Endothelial cell (in vitro differentiated cells): ENCODE results near the gene SLC25A5. TPM values are rescaled to one million over a fixed set of nuclear protein-coding genes. Genes with fewer than 3 reads are reported as not detected.

Source experiments
- DNase-seq: peaks from one replicate; pipeline ENCODE4 v3.0.0; 2021; ENCODE audit warnings: low spot score
- H3K27ac Mint-ChIP-seq: one replicate; pipeline ENCODE4 v1.8.0; 2021; ENCODE audit warnings: mixed read lengths, inconsistent platforms; ENCODE audit not compliant: unreplicated experiment
- H3K27me3 Mint-ChIP-seq: one replicate; pipeline ENCODE4 v1.8.0; 2021; ENCODE audit warnings: mild to moderate bottlenecking, moderate library complexity, mixed read lengths, inconsistent platforms; ENCODE audit not compliant: unreplicated experiment
- H3K36me3 Mint-ChIP-seq: one replicate; pipeline ENCODE4 v1.8.0; 2021; ENCODE audit warnings: mild to moderate bottlenecking, low read depth, mixed read lengths, inconsistent platforms; ENCODE audit not compliant: unreplicated experiment
- H3K4me1 Mint-ChIP-seq: one replicate; pipeline ENCODE4 v1.8.0; 2021; ENCODE audit warnings: mild to moderate bottlenecking, mixed read lengths, inconsistent platforms; ENCODE audit not compliant: unreplicated experiment
- H3K4me3 Mint-ChIP-seq: one replicate; pipeline ENCODE4 v1.8.0; 2021; ENCODE audit warnings: mild to moderate bottlenecking, mixed read lengths, inconsistent platforms; ENCODE audit not compliant: unreplicated experiment
- H3K9me3 Mint-ChIP-seq: one replicate; pipeline ENCODE4 v1.8.0; 2021; ENCODE audit warnings: mixed read lengths, inconsistent platforms; ENCODE audit not compliant: unreplicated experiment
- CTCF ChIP-seq: fragments of 200-600 bp; sonication (generic); IDR thresholded peaks from one replicate; pipeline ENCODE4 v1.5.0; 2021; ENCODE audit warnings: antibody characterized with exemption; ENCODE audit not compliant: unreplicated experiment
- total RNA-seq: library from RNA; stranded (reverse); fragmentation: NEBNext Ultra II Directional; extraction: Animal tissue kit (Norgen Biotek cat#: 25700); gene quantifications from one replicate; pipeline ENCODE4 v1.2.1, GENCODE V29; 2021; ENCODE audit not compliant: unreplicated experiment

SLC25A5 gene
- total RNA-seq, 1 donor from 2014 or later: 305 TPM

- no peak for DNase-seq
- TF ChIP-seq CTCF: no peak
- no peaks in the 10 kb centered on the region for H3K9me3 Mint-ChIP-seq
- no peak overlapping the region for H3K27ac Mint-ChIP-seq
- H3K36me3 Mint-ChIP-seq: no peaks in the 10 kb centered on the region
- no peaks in the 10 kb centered on the region for H3K4me1 Mint-ChIP-seq
- no peak overlapping the region for H3K4me3 Mint-ChIP-seq
- no peaks in the 10 kb centered on the region for H3K27me3 Mint-ChIP-seq
These were observed 26.0 kb upstream of the SLC25A5 start for GRCh38 chrX:119442286-119442685.

GRCh38 chrX:119453202-119453601 lies 15.0 kb upstream of the SLC25A5 start:
- no peaks in the 10 kb centered on the region for H3K9me3 Mint-ChIP-seq
- no peaks in the 10 kb centered on the region for H3K4me1 Mint-ChIP-seq

GRCh38 chrX:119455264-119455663 lies 13.0 kb upstream of the SLC25A5 start:
- H3K27ac Mint-ChIP-seq: no peak overlapping the region
- no peaks in the 10 kb centered on the region for H3K9me3 Mint-ChIP-seq
- no peak for TF ChIP-seq CTCF
- no peaks in the 10 kb centered on the region for H3K4me1 Mint-ChIP-seq
- H3K27me3 Mint-ChIP-seq: no peaks in the 10 kb centered on the region
- DNase-seq: no peak
- no peak overlapping the region for H3K4me3 Mint-ChIP-seq
- H3K36me3 Mint-ChIP-seq: peaks cover 2% of the 10 kb centered on the region

More at GRCh38 chrX:119453202-119453601, 15.0 kb upstream of the SLC25A5 start:
- DNase-seq: no peak
- Mint-ChIP-seq H3K27ac (no peak overlapping the region), H3K27me3 (peaks cover under 1% of the 10 kb centered on the region), H3K36me3 (peaks cover 2% of the 10 kb centered on the region), H3K4me3 (no peak overlapping the region)
- no peak for TF ChIP-seq CTCF

GRCh38 chrX:119459181-119459580 lies 9.1 kb upstream of the SLC25A5 start:
- no peak overlapping the region for H3K27ac Mint-ChIP-seq
- no peak overlapping the region for H3K4me3 Mint-ChIP-seq
- H3K36me3 Mint-ChIP-seq: no peaks in the 10 kb centered on the region
- no peaks in the 10 kb centered on the region for H3K27me3 Mint-ChIP-seq
- H3K9me3 Mint-ChIP-seq: no peaks in the 10 kb centered on the region
- DNase-seq: no peak
- TF ChIP-seq CTCF: no peak
- H3K4me1 Mint-ChIP-seq: no peaks in the 10 kb centered on the region

GRCh38 chrX:119465555-119465954 lies 2.7 kb upstream of the SLC25A5 start:
- no peak for TF ChIP-seq CTCF
- Mint-ChIP-seq H3K27ac (no peak overlapping the region), H3K9me3 (no peaks in the 10 kb centered on the region)

More at GRCh38 chrX:119465555-119465954, 2.7 kb upstream of the SLC25A5 start:
- Mint-ChIP-seq H3K36me3 (peaks cover 7% of the 10 kb centered on the region), H3K27me3 (peaks cover 3% of the 10 kb centered on the region), H3K4me1 (peaks cover 4% of the 10 kb centered on the region), H3K4me3 (no peak overlapping the region)
- no peak for DNase-seq
